ENCODE results near the gene OR2T12. TPM values are rescaled to one million over a fixed set of nuclear protein-coding genes. Genes with fewer than 3 reads are reported as not detected.
"Not testable (repeated sequence)": the region's sequence is repeated elsewhere in the genome, so short reads cannot be mapped to it uniquely, and the experiment has no call there.

Gene OR2T12, protein sequence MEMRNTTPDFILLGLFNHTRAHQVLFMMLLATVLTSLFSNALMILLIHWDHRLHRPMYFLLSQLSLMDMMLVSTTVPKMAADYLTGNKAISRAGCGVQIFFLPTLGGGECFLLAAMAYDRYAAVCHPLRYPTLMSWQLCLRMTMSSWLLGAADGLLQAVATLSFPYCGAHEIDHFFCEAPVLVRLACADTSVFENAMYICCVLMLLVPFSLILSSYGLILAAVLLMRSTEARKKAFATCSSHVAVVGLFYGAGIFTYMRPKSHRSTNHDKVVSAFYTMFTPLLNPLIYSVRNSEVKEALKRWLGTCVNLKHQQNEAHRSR
- total RNA-seq (not detected), polyA plus RNA-seq (not detected), total RNA-seq (0 reads per million in 6 experiments)

DNA sequence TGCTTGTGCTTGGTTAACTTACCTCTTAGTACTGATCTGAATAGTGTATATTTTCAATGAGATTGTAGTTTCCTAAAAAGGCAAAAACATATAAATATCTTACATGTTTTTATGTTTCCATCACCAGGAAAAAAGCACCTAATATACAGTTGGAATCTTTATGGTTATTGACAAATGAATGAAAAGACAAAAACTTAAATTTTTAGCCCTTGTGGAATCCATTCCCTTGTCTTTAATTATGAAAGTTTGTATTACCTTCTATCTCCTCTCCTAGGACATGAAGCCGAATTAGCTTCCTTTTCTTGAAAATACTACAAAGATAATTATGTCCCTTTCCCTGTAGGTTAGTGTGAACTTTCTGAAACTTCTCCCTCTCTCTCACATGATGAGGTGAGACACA lies at the start of gene OR2T12:
Gene OR2T12, minus strand, starts transcription at position 101 of the 400 bp plus-strand sequence. CDS start 7,846 bp downstream, outside the sequence.
- H3K4me1 Mint-ChIP-seq: peaks cover 0 to 2% (median 0%) of the 10 kb centered on the region in 4 donors
- no peaks in the 10 kb centered on the region for H3K36me3 Mint-ChIP-seq
- no peak for ATAC-seq
- peaks cover 0 to 12% (median 2%) of the 10 kb centered on the region in 9 donors for H3K9me3 Mint-ChIP-seq
- no peak within 1 kb of the TSS for H3K4me3 Mint-ChIP-seq
- POLR2A ChIA-PET: no interaction called here
- peaks cover 0 to 11% (median 0%) of the 10 kb centered on the region in 5 donors for H3K27me3 Mint-ChIP-seq
- no peak for DNase-seq
- H3K27ac Mint-ChIP-seq: no peak within 1 kb of the TSS

DNA sequence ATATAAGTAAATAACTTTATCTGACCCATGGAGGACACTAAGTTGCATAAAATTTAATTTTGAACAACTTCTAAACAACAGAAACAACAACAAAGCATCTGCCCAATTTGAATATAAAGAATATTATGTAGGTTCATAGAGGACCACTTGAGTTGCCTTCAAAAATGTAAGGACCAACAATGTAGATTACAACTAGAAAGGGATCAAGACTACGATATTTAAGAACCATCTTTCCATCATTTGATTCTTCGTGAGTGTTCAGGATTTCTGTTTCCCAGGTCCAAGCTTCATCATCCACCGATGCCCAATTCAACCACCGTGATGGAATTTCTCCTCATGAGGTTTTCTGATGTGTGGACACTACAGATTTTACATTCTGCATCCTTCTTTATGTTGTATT lies 45.3 kb upstream of the OR2T12 start, which contains the start of gene OR14C36:
Gene OR14C36, plus strand, starts transcription at position 301 of the 400 bp plus-strand sequence. Its CDS starts 0 bp downstream, at position 301.
- H3K4me3 Mint-ChIP-seq: no peak within 1 kb of the TSS
- H3K27ac Mint-ChIP-seq: no peak within 1 kb of the TSS
- H3K36me3 Mint-ChIP-seq: no peaks in the 10 kb centered on the region
- H3K27me3 Mint-ChIP-seq: peaks cover 2 to 24% (median 13%) of the 10 kb centered on the region in 5 donors
- no peaks in the 10 kb centered on the region for H3K9me3 Mint-ChIP-seq
- no peaks in the 10 kb centered on the region for H3K4me1 Mint-ChIP-seq
- POLR2A ChIA-PET: no interaction called here
- ATAC-seq (no peak), DNase-seq (no peak)

DNA sequence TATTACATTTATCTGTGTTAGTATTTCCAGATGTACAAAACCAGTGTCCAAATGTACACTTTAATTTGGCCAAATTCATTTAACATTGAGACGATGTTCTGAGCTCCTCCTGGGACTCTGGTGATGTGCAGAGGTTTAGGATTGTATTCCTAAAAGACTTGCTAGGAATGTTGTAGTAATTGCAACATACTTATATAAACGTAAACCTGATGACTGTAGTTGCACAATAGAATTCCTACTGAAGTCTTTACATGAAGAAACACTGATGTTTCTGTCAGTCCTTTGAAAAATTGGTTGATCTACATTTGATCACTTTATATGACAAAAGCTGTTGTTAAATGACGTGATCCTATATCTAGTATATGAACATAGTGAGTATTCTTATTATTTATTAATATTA lies 40.2 kb upstream of the OR2T12 start:
- ATAC-seq: no peak
- Mint-ChIP-seq H3K27me3 (peaks cover under 1 to 21% (median 7%) of the 10 kb centered on the region in 5 donors), H3K4me3 (no peak overlapping the region), H3K36me3 (no peaks in the 10 kb centered on the region), H3K4me1 (no peaks in the 10 kb centered on the region), H3K27ac (no peak overlapping the region), H3K9me3 (no peaks in the 10 kb centered on the region)
- DNase-seq: no peak
- POLR2A ChIA-PET: no interaction called here

DNA sequence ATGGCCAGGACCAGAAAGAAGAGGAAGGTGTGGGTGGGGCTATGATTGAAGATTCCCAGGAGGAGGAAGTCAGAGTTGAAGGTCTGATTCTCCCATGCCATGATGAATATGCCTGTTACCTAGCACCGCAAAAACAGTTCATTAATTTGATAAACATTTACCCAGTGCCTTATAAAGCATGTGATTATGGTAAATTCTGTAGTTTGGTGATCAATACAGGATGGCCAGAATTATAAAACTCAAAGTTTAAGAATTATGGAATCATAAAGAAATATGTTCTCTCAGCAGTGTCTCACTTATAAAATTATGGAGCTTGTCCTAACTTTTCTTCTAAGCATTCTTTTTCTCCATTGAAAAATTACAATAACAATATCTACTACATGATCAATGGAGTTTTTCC lies 21.2 kb upstream of the OR2T12 start, which contains the start of gene OR2M7:
Gene OR2M7, minus strand, starts transcription at position 101 of the 400 bp plus-strand sequence. Its CDS starts 0 bp downstream, at position 101.
- peaks cover 4 to 29% (median 12%) of the 10 kb centered on the region in 5 donors for H3K27me3 Mint-ChIP-seq
- POLR2A ChIA-PET: no interaction called here
- H3K36me3 Mint-ChIP-seq: no peaks in the 10 kb centered on the region
- H3K27ac Mint-ChIP-seq: no peak within 1 kb of the TSS
- no peaks in the 10 kb centered on the region for H3K4me1 Mint-ChIP-seq
- no peak for DNase-seq
- peaks cover 0 to 8% (median 0%) of the 10 kb centered on the region in 9 donors for H3K9me3 Mint-ChIP-seq
- ATAC-seq: no peak
- H3K4me3 Mint-ChIP-seq: no peak within 1 kb of the TSS

DNA sequence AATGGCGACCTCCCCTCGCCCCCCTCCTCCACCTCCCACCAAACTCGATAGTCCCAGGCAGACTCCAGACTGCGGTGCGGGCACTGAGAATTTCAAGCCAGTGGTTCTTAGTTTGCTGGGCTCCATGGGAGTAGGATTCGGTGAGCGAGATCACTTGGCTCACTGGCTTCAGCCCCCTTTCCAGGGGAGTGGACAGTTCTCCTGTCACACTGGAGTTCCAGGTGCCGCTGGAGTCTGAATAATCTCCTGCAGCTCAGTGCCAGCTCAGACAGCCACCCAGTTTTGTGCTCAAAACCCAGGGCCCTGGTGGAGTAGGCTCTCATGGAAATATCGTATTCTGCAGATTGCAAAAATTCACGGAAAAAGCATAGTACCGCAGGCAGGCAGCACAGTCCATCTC lies 13.6 kb upstream of the OR2T12 start:
- POLR2A ChIA-PET: no interaction called here
- Mint-ChIP-seq H3K4me3 (no peak overlapping the region), H3K36me3 (peaks cover 0 to 7% (median 0%) of the 10 kb centered on the region in 3 donors), H3K9me3 (peaks cover 12 to 38% (median 28%) of the 10 kb centered on the region in 9 donors), H3K27ac (no peak overlapping the region), H3K27me3 (peaks cover 8 to 54% (median 27%) of the 10 kb centered on the region in 5 donors), H3K4me1 (no peaks in the 10 kb centered on the region)
- ATAC-seq (no peak), DNase-seq (no peak)

DNA sequence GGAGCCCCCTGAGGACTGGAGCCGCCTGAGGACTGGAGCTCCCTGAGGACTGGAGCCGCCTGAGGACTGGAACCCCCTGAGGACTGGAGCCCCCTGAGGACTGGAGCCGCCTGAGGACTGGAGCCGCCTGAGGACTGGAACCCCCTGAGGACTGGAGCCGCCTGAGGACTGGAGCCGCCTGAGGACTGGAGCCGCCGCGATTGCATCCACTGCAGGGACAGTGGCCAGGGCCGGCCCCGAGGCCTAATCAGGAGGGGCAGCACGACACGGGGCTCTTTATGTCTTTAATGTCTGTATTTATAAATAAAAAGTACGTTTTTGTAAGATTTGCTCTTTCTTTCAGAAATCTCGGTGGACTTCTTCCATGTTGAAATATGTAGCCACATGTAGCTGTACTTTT lies 3.5 kb upstream of the OR2T12 start:
- POLR2A ChIA-PET, ATAC-seq, H3K36me3 Mint-ChIP-seq, H3K4me1 Mint-ChIP-seq, DNase-seq, H3K9me3 Mint-ChIP-seq, H3K27ac Mint-ChIP-seq, H3K27me3 Mint-ChIP-seq, H3K4me3 Mint-ChIP-seq: not testable (repeated sequence)

DNA sequence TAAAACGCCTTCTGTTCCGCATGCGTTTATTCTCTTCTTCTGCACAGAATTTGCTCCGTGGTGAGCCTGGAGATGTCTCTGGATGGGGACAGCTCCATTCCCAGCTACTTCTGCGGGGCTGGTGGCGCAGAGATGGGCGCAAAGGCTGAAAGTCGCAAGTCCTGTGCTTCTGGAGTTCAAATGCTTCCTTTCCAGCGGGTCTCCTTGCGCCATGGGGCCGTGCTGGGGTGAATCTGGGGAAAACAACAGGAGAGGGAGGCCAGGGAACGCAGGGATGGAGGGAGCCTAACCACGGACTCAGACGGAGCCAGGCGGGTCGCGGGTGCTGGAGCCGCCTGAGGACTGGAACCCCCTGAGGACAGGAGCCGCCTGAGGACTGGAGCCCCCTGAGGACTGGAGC lies 2.9 kb upstream of the OR2T12 start:
- peaks cover 0 to 2% (median 0%) of the 10 kb centered on the region in 9 donors for H3K9me3 Mint-ChIP-seq

DNA sequence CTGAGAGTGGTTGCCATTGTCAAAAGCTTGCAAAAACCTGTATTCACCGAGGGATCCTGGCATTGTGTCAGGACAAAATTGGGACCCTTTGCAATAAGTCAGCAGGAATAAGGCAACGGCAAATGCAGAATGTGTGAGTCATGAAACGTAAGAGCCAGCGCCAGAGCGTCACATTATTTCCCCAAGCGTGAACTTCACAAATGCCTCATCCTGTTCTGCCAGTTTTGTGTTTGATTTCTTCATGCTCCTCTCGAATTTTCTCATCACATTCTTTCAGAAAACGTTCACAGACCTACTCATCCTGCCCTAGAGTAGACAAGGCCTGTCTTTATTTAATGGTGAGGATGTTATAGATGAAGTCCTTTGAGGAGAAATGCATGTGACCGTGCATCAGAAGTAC lies 2.4 kb upstream of the OR2T12 start:
- H3K4me3 Mint-ChIP-seq, H3K27me3 Mint-ChIP-seq, H3K27ac Mint-ChIP-seq, POLR2A ChIA-PET, DNase-seq, ATAC-seq, H3K9me3 Mint-ChIP-seq, H3K4me1 Mint-ChIP-seq, H3K36me3 Mint-ChIP-seq: not testable (repeated sequence)

More for the DNA sequence above, 2.9 kb upstream of the OR2T12 start:
- peaks cover 0 to 2% (median 0%) of the 10 kb centered on the region in 4 donors for H3K4me1 Mint-ChIP-seq
- H3K27ac Mint-ChIP-seq: no peak overlapping the region
- POLR2A ChIA-PET: no interaction called here
- H3K27me3 Mint-ChIP-seq: peaks cover 0 to 4% (median 0%) of the 10 kb centered on the region in 5 donors
- no peak for DNase-seq
- H3K4me3 Mint-ChIP-seq: no peak overlapping the region
- H3K36me3 Mint-ChIP-seq: no peaks in the 10 kb centered on the region
- ATAC-seq: no peak

DNA sequence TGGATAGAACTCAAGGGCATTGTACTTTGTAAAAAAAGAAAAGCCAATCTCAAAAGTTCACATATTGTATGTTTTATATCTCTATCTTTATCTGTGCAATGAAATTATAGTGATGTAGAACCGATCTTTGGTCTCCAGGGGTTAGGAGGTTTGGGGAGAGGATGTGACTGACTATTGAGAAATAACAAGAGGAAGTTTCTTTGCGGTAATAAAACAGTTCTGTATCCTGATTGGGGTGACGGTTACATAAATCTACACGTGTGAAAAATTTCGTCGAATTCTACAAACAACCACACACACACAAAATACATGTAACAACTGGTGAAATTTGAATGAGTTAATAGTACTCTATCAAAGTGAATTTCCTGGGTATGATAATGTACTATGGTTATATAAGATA lies 14.8 kb downstream of the OR2T12 start:
- Mint-ChIP-seq H3K27ac (no peak overlapping the region), H3K27me3 (peaks cover 0 to 23% (median 7%) of the 10 kb centered on the region in 5 donors), H3K9me3 (peaks cover 0 to 10% (median 4%) of the 10 kb centered on the region in 9 donors), H3K4me1 (no peaks in the 10 kb centered on the region), H3K4me3 (no peak overlapping the region), H3K36me3 (peaks cover 0 to 5% (median 0%) of the 10 kb centered on the region in 3 donors)
- ATAC-seq (no peak), DNase-seq (no peak)
- POLR2A ChIA-PET: no interaction called here

DNA sequence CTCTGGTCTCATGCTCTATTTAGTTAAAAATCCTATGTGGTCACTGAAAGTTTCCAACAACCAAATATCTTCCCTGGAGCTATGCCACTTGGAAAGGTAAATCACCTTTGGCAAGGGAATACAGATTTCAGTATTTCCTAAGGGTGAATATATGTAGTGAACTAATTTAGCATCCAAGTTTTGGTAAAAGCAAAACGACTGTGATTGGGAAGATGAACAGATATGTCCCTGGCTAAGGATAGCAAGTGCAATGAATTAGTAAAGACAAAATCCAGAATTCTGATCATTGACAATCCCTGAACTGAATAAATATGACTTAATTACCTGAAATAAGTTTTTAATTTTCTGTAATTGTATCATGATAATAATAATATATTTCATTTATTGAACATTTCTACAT lies 25.3 kb downstream of the OR2T12 start, which contains the start of gene OR2T33:
Gene OR2T33, minus strand, starts transcription at position 101 of the 400 bp plus-strand sequence. CDS start 4,162 bp downstream, outside the sequence.
- H3K9me3 Mint-ChIP-seq: peaks cover 0 to 4% (median 0%) of the 10 kb centered on the region in 9 donors
- no peak within 1 kb of the TSS for H3K4me3 Mint-ChIP-seq
- no peak within 1 kb of the TSS for H3K27ac Mint-ChIP-seq
- ATAC-seq: no peak
- H3K36me3 Mint-ChIP-seq: no peaks in the 10 kb centered on the region
- no peak for DNase-seq
- H3K27me3 Mint-ChIP-seq: peaks cover 0 to 5% (median 0%) of the 10 kb centered on the region in 5 donors
- POLR2A ChIA-PET: no interaction called here
- H3K4me1 Mint-ChIP-seq: no peaks in the 10 kb centered on the region

DNA sequence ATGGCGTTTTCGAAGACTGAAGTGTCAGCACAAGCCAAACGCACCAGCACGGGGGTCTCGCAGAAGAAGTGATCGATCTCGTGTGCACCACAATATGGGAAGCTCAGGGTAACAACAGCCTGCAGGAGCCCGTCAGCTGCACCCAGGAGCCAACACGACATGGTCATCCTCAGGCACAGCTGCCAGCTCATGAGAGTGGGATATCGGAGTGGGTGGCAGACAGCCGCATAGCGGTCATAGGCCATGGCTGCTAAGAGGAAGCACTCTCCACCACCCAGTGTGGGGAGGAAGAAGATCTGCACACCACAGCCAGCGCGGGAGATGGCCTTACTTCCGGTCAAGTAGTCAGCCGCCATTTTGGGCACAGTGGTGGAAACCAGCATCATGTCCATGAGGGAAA lies 30.0 kb downstream of the OR2T12 start:
- H3K4me1 Mint-ChIP-seq, DNase-seq, POLR2A ChIA-PET, H3K27me3 Mint-ChIP-seq, H3K27ac Mint-ChIP-seq, H3K36me3 Mint-ChIP-seq, H3K9me3 Mint-ChIP-seq, ATAC-seq, H3K4me3 Mint-ChIP-seq: not testable (repeated sequence)

DNA sequence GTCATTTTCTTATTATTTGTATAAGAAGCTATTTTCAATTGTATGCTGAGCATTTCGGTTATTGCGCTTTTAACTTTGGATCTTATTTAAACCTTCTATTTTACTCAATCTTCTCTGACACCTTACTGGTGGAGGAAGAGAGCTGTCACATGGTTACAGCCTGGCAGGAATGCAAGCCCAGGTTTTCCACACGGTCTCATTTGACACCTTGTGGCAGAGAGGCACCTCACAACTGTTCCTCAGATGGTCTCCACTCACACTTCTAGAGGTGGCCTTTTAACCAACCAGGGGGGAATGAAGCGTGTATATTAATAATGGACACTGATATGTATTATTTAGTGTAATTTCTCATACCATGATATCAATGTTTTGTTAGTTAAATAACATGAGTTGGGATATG lies 35.0 kb downstream of the OR2T12 start:
- H3K4me1 Mint-ChIP-seq: no peaks in the 10 kb centered on the region
- DNase-seq: no peak
- H3K4me3 Mint-ChIP-seq: no peak overlapping the region
- H3K9me3 Mint-ChIP-seq: peaks cover 0 to 18% (median 3%) of the 10 kb centered on the region in 9 donors
- H3K36me3 Mint-ChIP-seq: peaks cover 0 to 6% (median 0%) of the 10 kb centered on the region in 3 donors
- peaks cover 0 to 8% (median 3%) of the 10 kb centered on the region in 5 donors for H3K27me3 Mint-ChIP-seq
- POLR2A ChIA-PET: no interaction called here
- no peak overlapping the region for H3K27ac Mint-ChIP-seq
- ATAC-seq: no peak

DNA sequence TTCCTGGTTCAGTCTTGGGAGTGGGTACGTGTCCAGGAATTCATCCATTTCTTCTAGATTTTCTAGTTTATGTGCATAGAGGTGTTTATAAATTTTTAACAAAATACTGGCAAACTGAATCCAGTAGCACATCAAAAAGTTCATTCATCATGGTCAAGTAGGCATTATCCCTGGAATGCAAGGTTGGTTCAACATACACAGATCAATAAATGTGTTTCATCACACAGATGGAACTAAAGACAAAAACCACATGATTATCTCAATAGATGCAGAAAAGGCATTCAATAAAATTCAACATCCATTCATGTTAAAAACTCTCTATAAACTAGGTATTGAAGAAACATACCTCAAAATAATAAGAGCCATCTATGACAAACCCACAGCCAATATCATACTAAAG lies 43.9 kb downstream of the OR2T12 start:
- H3K27ac Mint-ChIP-seq, ATAC-seq, H3K27me3 Mint-ChIP-seq, DNase-seq, POLR2A ChIA-PET, H3K36me3 Mint-ChIP-seq, H3K4me1 Mint-ChIP-seq, H3K4me3 Mint-ChIP-seq: not testable (repeated sequence)
- H3K9me3 Mint-ChIP-seq: peaks cover 6 to 31% (median 19%) of the 10 kb centered on the region in 9 donors
